ENCODE data around the gene FUNDC1.

FUNDC1 gene

DNA sequence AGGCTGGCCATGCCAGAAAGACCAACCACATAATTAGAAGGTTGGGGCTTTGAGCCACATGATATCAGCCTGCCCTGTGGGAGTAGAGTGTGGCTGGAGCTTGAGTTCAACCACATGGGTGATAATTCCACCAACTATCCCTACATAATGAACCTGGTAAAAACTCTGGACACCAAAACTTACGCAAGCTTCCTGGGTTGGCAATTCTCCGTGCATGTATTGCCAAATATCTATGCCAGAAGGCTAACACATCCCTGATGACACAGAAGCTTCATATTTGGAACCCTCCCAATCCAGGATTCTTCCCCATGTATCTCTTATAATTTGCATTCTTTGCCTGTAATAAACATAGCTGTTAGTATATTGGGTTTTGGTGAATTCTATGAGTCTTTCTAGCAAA lies 68.2 kb downstream of the FUNDC1 start:
- no peak for DNase-seq
